NB4 (cell line): ENCODE measurements around the gene VWA2.

ENCODE experiments used
- POLR2A ChIP-seq: IDR thresholded peaks from 2 replicates; pipeline ENCODE4 v1.6.1; 2011; ENCODE audit warnings: mild to moderate bottlenecking; ENCODE audit not compliant: insufficient read length; ENCODE audit errors: extremely low read depth
- TF ChIP-seq, protein P1 (sequence below): IDR thresholded peaks from one replicate; pipeline ENCODE4 v1.5.1; 2012; ENCODE audit warnings: low read depth, low read length

DNA sequence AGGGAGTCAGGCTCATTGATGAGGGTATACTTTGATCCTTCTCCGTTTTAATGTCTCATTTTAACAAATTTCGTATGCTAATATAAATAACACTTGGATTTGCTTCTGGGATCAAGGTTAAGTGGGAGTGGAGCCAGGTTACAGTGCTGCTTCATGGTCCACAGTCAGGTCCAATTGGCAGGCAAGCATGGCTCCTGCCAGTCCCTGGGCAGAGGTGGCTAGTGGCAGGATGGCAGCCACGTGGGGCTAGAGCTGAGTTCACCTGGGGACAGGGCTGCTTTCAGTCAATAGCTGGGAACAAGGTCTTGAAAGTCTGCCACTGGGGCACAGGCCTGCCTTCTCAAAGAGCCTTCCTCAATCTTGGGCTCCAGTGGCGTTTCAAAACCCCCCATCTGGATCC lies 16.0 kb upstream of the VWA2 start:
- TF ChIP-seq POLR2A: no peak
- TF ChIP-seq, protein P1, sequence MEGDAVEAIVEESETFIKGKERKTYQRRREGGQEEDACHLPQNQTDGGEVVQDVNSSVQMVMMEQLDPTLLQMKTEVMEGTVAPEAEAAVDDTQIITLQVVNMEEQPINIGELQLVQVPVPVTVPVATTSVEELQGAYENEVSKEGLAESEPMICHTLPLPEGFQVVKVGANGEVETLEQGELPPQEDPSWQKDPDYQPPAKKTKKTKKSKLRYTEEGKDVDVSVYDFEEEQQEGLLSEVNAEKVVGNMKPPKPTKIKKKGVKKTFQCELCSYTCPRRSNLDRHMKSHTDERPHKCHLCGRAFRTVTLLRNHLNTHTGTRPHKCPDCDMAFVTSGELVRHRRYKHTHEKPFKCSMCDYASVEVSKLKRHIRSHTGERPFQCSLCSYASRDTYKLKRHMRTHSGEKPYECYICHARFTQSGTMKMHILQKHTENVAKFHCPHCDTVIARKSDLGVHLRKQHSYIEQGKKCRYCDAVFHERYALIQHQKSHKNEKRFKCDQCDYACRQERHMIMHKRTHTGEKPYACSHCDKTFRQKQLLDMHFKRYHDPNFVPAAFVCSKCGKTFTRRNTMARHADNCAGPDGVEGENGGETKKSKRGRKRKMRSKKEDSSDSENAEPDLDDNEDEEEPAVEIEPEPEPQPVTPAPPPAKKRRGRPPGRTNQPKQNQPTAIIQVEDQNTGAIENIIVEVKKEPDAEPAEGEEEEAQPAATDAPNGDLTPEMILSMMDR: no peak
